ENCODE measurements around the gene SUN2.

The SUN2 gene

DNA sequence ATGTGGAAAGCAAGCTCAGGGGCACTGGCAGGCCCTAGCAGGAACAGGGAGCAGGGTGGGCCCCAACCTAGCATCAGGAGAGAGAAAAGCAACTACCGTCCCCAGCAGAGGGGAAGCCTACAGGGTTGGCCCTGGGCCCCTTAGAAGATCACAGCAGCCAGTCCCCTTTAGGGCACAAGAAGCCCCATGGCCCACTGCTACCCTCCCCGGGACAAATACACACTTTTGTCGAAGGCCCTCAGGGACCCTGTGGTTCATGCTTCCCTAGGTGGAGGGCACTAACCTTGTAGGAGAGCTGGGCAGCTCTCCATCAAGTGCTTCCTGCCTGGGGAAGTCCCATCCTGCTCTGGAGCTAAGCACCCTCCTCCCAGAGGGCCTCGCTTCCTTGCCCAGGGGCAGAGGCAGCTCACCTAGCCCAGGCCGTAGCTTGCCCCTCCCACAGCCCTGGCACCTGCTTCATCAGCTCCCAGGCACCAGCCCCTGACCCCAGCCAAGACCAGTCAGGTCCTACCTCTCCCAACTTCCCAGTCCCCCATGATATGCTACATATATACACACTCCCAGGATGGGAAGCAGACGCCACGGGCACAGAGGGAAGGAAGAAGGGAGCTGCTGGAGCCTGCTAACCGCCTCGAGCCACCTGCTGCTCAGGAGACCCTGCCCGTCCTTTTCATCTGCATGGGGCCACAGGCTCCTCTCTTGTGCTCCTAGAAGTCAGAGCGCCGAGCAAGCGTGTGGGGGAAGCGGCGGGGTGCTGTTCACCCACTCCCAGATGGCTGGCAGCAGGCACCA, 20.1 kb downstream of the SUN2 start:
- DNase-seq (ENCODE audit: low read depth), result no peak
- TF ChIP-seq, protein P1, sequence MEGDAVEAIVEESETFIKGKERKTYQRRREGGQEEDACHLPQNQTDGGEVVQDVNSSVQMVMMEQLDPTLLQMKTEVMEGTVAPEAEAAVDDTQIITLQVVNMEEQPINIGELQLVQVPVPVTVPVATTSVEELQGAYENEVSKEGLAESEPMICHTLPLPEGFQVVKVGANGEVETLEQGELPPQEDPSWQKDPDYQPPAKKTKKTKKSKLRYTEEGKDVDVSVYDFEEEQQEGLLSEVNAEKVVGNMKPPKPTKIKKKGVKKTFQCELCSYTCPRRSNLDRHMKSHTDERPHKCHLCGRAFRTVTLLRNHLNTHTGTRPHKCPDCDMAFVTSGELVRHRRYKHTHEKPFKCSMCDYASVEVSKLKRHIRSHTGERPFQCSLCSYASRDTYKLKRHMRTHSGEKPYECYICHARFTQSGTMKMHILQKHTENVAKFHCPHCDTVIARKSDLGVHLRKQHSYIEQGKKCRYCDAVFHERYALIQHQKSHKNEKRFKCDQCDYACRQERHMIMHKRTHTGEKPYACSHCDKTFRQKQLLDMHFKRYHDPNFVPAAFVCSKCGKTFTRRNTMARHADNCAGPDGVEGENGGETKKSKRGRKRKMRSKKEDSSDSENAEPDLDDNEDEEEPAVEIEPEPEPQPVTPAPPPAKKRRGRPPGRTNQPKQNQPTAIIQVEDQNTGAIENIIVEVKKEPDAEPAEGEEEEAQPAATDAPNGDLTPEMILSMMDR (IDR thresholded peaks at IDR 0.05; ENCODE audit: low read depth, low read length, missing control alignments), result no peak
- no peak overlapping the region for H3K4me3 ChIP-seq (ENCODE audit: low read depth, low read length)

- TF ChIP-seq, protein P1 (IDR thresholded peaks at IDR 0.05; ENCODE audit: low read depth, low read length, missing control alignments), result no peak
- no peak overlapping the region for H3K4me3 ChIP-seq (ENCODE audit: low read depth, low read length)
- DNase-seq (ENCODE audit: low read depth), result no peak
Measured at GRCh38 chr22:38735126-38735464, 20.7 kb downstream of the SUN2 start.

DNA sequence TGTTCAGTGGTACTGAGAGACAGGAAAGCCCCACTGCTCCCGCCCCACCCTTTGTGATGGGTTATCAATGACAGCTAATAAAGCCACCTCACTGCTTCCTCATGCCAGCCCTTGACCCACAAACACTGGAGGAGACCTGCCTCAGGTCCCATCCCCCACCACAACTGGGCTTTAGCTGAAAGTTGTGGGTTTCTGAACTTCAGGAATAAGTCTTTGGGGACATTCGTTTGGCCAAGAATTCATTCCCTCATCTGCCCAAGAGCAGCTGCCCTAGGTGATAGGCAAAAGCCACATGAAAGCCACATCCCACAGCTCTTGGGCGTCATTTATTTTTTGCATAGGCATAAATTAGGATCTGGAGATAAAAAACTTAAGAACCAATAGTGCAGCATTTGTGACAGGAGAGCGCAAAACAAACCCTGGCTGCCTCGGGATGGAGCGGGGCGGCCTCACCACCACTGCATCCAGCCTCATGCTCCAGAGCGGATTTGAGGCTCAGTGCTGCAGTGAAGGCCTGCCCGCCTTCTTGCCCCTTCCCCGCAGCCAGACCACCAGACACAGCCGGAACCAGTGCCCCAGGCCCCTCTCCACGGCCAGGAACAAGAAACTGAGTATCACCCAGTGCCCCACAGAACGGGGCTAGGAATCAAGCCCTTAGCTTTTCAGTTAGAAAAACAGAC, 21.2 kb downstream of the SUN2 start:
- TF ChIP-seq, protein P1 (IDR thresholded peaks at IDR 0.05; ENCODE audit: low read depth, low read length, missing control alignments), result no peak

DNA sequence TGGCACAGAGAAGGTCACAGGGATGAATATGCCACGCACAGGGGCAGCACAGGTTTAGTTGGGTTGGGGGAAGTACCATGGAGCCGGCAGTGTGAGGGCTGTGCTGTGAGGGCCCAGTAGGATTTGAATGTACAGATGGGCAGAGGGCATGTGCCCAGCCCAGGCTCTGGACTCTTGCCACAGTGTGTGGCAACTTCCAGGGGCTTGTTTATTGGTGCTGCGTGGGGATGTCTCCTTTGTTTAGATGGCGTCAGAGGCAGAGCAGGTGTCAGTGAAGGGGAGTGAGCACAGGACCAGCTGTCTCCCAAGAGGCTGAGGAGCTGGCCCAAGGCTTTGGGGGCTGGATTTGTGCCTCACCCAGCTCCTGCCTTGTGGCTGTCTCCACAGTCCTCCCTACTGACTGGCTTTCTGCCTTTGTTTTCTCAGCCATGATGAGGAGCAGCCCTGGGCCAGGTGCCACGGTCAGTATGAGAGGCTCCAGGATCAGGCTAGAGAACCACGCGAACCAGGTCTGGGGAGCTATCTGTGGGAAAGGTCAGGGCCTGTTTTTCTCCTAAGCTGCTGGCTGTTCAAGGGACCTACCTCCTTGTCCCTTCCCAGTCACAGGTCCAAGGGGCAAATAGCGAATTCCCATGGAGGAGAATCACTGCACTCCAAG, 21.9 kb downstream of the SUN2 start:
- TF ChIP-seq, protein P1 (IDR thresholded peaks at IDR 0.05; ENCODE audit: low read depth, low read length, missing control alignments), result no peak
- no peak overlapping the region for H3K4me3 ChIP-seq (ENCODE audit: low read depth, low read length)
- DNase-seq (ENCODE audit: low read depth), result no peak

More for the DNA sequence above, 21.2 kb downstream of the SUN2 start:
- DNase-seq (ENCODE audit: low read depth), result no peak
- H3K4me3 ChIP-seq (ENCODE audit: low read depth, low read length), result no peak overlapping the region

- no peak overlapping the region for H3K4me3 ChIP-seq (ENCODE audit: low read depth, low read length)
- DNase-seq (ENCODE audit: low read depth), result no peak
- TF ChIP-seq, protein P1 (IDR thresholded peaks at IDR 0.05; ENCODE audit: low read depth, low read length, missing control alignments), result peak; percentile 84
Measured at GRCh38 chr22:38733329-38733723, 22.5 kb downstream of the SUN2 start.

DNA sequence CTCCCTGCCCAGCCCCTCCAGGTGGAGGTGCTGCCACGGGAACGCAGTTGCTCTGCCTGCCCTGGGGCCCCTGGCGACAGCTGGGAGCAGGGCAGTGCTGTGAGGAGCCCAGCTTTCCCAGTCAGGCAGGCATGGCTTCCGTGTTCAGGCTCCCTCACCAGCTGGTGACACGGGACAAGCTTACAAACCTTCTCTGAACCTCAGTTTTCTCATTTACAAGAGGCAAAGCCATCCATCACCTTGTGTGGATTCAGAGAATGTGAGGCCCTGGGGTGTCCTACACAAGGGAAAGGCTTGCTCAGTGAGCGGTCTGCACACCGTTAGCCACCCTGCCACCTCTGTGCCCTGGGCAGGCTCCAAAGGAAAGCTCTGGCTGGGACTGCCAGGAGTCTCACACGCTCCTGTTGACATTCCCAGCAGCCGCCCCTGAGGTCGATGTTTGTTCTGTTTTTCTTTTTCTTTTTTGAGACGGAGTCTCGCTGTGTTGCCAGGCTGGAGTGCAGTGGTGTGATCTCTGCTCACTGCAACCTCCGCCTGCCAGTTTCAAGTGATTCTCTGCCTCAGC, 23.5 kb downstream of the SUN2 start:
- DNase-seq (ENCODE audit: low read depth), result no peak
- no peak overlapping the region for H3K4me3 ChIP-seq (ENCODE audit: low read depth, low read length)
- TF ChIP-seq, protein P1 (IDR thresholded peaks at IDR 0.05; ENCODE audit: low read depth, low read length, missing control alignments), result no peak
